GM19468 (cell line): ENCODE measurements around the gene COQ8B.

Source experiments
- ATAC-seq: cut with Tn5 transposase; IDR thresholded peaks from one replicate; pipeline ENCODE4 v1.9.1; 2021; ENCODE audit warnings: mild to moderate bottlenecking, moderate library complexity, moderate number of reproducible peaks; ENCODE audit not compliant: unreplicated experiment; ENCODE audit errors: extremely low read depth

COQ8B gene

DNA sequence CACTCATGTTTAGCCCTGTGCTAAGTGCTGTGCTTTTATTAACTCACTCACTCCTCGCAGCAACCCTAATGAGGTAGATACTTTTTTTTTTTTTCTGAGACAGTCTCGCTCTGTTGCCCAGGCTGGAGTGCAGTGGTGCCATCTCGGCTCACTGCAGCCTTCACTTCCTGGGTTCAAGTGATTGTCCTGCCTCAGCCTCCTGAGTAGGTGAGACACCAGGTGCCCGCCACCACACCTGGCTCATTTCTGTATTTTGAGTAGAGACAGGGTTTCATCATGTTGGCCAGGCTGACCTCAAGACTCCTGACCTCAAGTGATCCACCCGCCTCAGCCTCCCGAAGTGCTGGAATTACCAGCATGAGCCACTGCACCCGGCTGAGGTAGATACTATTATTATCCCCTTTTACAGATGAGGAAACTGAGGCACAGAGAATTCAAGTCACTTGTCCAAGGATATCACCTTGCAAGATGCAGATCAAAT, 2.8 kb upstream of the COQ8B start:
- ATAC-seq, result no peak

DNA sequence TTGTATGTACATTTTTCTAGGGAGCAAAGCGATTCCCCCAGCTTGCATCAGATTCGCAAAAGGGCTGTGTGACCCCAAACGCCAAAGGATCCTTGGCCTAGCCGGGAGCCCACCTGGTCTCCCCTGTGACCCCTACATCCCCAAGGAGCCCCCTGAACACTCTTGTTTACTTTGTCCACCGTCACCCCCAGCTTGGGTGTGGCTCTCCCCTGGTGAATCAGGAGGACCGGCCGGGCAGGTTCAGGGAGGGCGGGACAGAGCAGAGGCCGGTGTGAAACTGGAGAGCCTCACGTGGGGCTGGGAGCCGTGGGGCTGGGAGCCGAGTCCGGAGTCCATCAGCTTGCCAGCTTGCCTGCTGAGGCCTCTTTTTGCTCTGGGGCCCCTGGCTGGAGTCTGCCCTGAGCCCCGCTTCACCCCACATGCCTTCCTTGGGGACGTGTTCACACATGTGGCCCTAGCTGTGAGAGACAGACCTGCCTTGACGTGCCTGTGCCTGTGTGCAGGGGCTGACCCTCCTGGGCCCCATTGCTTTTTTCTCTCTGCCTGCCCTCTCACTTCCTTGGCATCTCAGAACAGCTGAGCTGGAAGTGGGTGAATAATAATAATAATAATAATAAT, 2.2 kb upstream of the COQ8B start:
- no peak for ATAC-seq

DNA sequence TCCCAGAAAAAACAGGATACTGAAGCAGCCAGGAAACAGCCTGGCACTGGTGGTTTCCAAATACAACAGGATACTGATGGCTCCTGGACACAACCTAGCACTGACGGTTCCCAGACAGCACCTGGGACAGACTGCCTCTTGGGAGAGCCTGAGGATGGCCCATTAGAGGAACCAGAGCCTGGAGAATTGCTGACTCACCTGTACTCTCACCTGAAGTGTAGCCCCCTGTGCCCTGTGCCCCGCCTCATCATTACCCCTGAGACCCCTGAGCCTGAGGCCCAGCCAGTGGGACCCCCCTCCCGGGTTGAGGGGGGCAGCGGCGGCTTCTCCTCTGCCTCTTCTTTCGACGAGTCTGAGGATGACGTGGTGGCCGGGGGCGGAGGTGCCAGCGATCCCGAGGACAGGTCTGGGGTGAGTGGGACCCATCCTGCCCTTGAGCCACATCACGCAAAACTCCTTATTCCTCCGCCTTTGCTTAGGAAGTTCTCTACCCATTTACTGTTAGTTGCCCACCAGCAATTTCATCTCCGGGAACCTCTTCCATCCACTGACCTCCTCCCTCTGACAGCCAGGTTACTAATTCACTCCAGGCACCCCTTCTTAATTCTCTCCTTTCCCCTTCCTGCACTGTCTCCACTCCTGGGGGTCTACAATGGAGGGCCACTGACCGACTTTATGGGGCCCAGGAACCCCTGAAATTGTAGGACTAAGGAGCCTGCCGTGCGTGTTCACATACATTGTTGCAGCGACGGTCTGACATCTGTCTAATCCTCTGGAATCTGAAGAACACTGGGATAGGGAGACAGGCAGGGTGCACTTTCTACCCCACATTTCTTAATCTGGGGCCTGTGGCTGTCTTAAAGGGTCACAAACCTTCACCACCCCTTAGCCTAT, 1.4 kb upstream of the COQ8B start:
- no peak for ATAC-seq

DNA sequence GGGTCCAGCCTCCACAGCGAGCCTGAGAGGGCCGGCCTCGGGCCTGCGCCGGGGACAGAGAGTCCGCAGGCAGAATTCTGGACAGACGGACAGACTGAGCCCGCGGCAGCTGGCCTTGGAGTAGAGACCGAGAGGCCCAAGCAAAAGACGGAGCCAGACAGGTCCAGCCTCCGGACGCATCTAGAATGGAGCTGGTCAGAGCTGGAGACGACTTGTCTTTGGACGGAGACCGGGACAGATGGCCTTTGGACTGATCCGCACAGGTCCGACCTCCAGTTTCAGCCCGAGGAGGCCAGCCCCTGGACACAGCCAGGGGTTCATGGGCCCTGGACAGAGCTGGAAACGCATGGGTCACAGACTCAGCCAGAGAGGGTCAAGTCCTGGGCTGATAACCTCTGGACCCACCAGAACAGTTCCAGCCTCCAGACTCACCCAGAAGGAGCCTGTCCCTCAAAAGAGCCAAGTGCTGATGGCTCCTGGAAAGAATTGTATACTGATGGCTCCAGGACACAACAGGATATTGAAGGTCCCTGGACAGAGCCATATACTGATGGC, 716 bp upstream of the COQ8B start:
- ATAC-seq, result no peak

DNA sequence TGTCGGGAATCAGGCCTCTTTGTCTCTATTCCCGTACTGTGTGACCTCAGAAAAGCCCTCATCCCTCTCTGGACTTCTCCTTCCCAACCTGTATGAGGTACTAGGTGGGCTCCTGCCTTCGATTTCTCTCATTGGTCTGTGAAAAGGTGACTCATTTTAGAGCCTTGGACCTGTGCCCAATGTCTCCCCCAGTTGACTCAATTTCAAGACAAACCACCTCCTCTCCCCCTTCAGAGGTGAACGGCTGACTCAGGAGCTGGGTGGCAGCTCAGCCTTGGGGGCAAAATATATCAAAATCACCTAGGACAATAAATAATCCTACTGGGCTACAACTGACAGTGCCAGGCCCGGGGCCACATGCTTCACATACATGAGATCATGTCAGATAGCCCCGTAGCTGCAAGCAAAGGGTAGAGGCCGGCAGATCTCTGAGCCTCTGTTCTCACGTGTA, 630 bp downstream of the COQ8B start:
- no peak for ATAC-seq

DNA sequence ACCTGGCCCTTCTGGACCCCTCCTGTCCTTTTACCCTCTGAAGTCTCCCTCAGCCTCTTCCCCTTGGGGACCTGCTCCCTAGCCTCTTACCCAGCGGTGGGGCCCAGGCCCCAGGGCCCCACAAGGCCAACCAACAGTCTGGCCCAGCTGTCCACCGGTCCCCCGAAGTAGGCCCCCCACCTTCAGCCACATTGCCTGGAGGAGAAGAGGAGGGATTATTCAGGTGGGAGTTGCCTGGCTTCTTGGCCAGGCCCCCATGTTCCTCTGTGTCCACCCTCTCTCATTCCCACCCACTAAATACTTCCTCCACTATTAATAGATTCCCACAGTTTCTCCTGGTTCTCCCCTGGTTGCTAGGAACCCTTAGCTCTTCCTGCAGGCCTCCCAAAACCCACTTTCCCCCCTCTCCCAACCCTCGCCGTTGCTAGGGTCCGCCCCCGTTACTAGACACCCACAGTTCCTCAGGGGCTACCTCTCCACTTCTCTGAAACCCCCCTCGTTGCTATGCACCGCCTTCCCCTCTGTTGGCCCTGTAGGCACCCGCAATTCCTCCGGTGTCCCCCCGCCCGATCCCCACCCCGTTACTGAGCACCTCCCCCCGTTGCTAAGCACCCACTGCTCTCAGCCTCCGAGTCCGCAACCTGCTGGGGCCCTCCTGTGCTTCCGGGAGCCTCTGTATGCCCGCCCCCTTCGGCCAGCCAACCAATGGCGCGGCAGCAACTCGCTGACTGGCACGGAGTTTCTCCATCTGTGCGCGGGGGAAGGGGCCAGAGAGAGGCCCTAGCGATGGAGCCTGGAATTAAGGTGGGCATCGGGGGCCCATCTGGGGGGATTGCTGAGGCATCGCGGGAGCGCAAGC, 2.0 kb downstream of the COQ8B start:
- ATAC-seq, result peak; percentile 56

DNA sequence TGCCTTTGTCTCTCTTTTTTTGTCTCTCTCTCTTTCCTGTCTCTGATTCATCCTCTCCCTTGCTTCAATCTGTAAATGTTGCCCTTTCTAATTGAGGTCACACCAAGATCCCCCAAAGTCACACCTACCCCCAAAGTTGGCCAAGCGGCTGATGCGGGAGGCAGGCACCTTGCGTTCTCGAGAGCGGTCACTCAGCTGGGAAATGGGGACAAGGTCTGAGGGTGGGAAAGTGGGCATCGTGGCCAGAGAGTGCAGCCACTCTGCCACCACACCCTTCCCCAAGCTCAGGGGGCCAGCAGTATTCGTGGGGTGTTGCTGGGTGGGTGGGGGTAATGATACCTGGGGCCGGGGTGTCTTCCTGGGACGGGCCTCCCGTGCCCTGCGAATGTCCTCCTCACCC, 2.7 kb downstream of the COQ8B start:
- ATAC-seq, result no peak

DNA sequence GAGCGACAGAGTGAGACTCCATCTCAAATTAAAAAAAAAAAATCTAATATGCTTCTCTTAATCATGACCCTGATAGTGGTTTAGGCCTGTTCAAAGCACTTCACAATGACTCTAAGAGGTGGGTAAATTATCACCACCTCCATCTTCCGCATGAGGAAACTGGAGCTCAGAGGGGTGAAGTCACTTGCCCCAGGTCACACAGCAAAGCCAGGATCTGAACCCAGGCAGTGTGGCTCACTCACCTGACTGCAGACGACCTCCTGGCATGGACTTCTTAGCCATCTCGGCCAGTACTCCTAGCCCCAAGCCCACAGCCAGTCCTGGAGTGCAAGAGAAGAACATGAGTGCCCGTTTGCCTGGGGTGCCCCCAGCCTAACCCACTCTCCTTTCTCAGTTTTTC, 6.9 kb downstream of the COQ8B start:
- no peak for ATAC-seq

DNA sequence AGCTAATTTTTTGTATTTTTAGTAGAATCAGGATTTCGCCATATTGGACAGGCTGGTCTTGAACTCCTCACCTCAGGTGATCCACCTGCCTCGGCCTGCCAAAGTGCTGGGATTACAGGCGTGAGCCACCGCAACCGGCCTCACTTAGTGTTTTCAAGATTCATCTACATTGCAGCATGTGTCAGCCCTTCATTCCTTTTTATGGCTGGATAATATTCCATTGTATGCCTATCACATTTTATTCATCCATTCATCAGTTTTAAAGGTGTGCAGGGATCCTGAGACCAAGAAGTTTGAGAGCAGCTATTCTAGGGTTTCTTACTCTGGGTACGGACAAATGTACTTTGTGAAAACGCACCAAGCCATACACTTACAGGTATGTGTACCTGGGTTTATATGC, 9.1 kb downstream of the COQ8B start:
- no peak for ATAC-seq

DNA sequence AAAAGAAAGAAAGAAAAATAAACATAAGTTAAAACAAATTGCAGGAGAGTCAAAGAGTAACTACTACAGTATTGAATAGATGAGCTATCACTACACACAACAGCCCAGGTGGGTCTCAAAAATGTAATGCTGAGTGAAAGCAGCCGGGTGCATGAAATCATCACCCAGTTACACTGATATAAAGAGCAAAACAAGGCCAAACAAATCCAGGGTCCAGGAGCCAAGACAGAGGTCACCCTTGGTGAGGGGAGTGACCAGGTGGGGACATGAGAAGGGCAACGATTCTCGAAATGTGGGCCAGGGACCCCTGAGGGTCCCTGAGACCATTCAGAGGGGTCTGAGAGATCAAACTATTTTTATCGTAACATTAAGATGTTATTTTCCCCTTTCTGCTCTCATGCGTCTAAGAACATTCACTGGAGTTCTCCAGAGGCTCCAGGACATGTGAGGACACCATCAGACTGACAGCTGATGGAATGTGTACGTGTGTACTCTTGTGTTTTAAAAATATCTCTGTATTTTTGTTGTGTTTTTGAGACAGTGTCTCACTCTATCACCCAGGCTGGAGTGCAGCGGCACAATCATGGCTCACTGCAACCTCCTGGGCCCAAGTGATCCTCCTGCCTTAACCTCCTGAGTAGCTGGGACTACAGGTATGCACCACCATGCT, 10.6 kb downstream of the COQ8B start:
- no peak for ATAC-seq

DNA sequence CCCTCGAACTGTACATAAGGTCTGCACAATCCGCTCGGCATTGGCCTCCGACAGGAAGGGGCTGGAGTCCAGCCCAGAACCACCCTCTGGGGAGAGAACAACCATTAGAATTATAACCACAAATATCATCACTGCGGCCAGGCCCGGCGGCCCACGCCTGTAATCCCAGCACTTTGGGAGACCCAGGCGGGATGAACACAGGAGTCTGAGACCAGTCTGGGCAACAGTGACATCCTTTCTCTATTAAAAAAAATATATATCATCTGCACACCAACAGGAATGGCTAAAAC, 11.4 kb downstream of the COQ8B start:
- no peak for ATAC-seq

DNA sequence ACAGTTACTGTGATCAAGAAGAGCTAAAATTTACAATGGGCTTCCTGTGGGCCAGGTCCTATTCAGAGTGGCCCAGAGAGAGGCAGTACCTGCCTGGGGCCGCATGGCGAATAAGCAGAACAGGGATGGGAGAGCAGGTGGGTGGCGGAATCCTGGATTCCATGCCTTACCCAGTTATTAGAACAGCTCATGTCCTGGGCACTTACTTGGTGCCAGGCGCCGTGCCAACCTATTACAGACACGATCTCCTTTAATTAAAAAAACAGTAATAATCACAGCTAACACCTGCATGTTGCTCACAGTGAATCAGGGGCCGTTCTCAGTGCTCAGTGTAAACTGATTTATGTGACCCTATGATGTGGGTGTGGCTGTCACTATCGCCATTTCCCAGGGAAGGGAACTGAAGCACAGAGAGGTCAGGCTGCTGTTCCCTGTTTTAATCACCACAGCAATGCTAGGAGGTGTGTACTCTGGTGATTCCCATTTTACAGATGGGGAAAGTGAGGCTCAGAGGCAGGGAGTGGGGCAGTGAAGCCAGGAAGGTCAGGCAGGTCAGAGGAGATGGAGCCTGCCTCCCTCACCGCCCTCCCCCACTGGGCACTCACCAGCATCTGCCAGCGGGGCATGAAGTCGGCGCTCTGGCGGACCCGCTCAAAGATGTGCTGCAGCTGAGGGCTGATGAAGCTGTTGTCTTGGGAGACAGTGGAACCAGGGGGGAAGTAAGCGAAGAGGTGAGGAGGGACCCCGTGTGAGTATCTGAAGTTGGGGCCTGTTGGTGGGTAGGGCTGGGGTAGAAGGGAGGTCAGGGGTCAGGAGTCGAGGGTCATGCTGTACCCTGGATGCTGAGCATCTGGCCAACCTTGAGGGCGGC, 12.0 kb downstream of the COQ8B start:
- no peak for ATAC-seq

DNA sequence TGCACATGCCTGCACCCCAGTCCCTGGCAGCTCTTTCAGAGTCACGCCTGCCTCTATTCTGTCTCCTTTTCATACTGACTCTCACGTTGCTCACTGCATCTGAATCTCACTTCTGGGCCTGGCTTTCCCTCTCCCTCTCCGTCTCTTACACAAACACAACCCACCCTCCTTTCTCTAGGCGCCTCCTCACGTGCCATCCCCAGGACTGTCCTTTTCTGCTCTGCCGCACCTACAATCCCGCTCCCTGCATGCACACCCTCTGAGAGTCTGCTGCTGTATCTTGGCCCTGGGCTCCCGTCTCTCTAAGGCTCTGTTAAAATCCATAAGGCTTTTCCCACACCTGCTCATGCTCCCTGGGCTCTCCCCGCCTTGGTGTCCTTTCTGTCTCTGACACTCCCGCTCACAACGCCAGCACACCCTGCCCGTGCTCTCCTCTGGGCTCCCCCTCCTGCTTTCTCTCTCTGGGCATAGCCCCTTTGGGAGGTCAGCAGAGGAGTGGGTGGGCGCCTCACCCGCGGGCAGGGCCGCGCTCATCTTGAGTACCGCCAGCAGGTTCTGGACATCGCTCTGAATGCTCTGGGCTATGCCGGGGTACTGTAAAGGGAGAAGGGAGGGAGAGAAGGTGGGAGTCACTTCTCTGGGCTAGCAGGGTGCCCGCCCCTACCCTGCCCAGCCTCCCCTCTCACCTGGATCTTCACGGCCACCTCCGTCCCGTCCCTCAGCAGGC, 13.5 kb downstream of the COQ8B start:
- no peak for ATAC-seq

DNA sequence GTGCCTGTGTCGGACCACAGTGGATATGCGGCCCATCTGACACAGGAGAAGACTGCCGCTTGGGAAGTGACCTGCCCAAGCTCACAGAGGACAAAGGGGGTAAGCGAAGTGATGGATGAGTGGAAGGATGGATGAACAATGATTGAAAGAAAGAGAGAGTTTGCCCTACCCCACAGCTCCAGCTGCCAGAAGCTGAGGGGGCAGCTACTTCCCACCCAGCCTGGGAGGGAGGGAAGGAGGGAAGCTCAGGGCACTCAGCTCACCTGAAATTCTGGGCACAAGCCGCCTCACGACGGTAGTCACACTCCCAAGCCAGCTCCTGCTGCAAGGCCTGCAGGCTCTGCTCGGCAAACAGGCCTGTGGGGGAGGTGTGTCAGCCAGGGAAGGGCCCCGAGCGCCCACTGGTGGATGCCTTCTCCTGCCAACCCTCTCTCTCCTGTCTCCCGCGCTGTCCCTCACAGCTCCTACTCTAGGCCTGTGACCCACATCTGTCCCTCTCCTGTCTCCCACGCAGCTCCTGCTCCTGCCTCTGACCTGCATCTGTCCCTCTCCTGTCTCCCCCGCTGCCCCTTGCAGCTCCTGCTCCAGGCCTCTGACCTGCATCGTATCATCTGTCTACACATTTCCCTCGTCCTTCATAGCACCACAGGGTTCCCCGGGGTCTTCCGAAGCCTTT, 14.2 kb downstream of the COQ8B start:
- no peak for ATAC-seq

DNA sequence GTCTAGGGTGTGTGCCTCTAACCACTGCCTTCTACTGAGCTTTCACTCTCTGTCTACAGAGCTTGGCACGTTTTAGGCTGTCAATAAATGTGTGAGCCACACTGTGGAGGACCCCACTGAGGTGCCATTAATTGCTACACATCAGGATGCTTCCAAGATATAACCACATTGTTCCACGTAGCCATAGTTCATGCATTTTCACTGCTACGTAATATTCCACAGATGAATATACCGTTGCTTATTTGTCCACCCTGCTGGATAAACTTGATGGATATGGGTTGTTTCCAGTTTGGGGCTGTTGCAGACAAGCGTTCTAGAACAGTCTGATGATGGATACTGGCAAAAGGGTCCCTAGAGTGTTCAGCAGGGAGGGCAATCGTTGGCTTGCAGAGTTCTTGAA, 14.9 kb downstream of the COQ8B start:
- ATAC-seq, result no peak

DNA sequence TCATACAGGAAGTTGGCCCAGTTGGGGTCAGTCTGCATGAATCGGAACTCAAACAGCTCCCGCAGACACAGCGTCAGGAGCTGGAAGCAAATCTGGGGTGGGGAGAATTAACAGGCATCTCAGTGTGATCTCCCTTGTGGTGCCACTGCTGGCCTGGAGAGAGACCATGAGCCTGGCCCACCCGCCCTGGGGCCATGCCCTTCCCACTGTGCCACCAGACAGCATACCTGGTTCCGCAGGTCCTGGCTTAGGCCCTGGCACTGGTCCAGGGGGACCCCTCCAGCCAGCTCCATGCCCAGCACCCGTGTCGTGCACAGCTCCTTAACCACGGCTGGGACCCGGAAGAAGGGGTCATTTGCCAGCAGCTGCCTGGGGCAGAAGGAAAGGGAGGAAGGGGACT, 16.6 kb downstream of the COQ8B start:
- ATAC-seq, result no peak

DNA sequence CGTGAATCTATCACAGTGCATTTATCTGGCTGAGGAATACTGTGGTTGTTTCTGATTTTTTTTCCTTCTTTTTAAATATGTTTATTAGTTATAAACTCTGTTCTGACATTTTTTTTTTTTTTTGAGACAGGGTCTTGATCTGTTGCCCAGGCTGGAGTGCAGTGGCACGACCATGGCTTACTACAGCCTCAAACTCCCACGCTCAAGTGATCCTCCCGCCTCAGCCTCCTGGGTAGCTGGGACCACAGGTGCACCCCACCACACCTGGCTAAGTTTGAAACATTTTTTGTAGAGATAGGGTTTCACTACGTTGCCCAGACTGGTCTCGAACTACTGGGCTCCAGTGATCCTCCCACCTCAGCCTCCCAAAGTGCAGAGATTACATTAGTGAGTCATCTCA, 19.7 kb downstream of the COQ8B start:
- ATAC-seq, result no peak

DNA sequence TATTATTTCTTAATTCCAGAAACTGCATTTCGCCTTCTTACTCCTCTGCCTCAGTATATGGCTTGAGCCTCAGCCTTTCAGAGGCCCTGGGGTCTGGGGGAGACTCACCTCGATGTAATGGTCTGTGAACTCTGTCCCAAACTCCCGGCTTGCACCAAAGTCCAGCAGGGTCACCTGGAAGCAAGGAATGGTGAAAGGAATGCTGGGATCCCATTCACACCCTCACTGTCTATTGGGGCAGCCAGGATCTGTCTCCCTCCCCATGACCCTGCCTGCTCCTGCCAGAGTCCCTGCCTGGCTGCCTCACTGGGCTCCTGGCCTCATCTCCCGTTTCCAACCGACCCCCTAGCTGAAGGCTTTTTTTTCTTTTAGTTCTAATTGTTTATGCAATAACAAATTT, 20.8 kb downstream of the COQ8B start:
- ATAC-seq, result no peak
